ENCODE measurements around the gene CDH2. TPM values are rescaled to one million over a fixed set of nuclear protein-coding genes. Genes with fewer than 3 reads are reported as not detected.

Gene CDH2
- total and polyA plus RNA-seq, 9 donors = 2.9 to 78.3 (median 11.2) TPM

GRCh38 chr18:28167835-28168349 is 9.0 kb downstream of the CDH2 start:
- H3K4me3 ChIP-seq = no peak overlapping the region
- H3K9me3 ChIP-seq = no peaks in the 10 kb centered on the region
- 43 to 68% (median 66%) methylated on average over 8 of the region's 8 CpGs for WGBS, 3 donors
- H3K4me1 ChIP-seq (ENCODE audit: insufficient read depth) = peaks cover 2% of the 10 kb centered on the region
- intact Hi-C loops (cut with DNase I) = no loop called here
- no peak overlapping the region for H3K27ac ChIP-seq
- no peak for DNase-seq
- no peaks in the 10 kb centered on the region for H3K27me3 ChIP-seq
- H3K36me3 ChIP-seq = no peaks in the 10 kb centered on the region
- TF ChIP-seq, protein P1, sequence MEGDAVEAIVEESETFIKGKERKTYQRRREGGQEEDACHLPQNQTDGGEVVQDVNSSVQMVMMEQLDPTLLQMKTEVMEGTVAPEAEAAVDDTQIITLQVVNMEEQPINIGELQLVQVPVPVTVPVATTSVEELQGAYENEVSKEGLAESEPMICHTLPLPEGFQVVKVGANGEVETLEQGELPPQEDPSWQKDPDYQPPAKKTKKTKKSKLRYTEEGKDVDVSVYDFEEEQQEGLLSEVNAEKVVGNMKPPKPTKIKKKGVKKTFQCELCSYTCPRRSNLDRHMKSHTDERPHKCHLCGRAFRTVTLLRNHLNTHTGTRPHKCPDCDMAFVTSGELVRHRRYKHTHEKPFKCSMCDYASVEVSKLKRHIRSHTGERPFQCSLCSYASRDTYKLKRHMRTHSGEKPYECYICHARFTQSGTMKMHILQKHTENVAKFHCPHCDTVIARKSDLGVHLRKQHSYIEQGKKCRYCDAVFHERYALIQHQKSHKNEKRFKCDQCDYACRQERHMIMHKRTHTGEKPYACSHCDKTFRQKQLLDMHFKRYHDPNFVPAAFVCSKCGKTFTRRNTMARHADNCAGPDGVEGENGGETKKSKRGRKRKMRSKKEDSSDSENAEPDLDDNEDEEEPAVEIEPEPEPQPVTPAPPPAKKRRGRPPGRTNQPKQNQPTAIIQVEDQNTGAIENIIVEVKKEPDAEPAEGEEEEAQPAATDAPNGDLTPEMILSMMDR (IDR thresholded peaks at IDR 0.05) = no peak
- no peak for TF ChIP-seq POLR2A (IDR thresholded peaks at IDR 0.05)
- no peak for TF ChIP-seq EP300 (IDR thresholded peaks at IDR 0.05)

DNA sequence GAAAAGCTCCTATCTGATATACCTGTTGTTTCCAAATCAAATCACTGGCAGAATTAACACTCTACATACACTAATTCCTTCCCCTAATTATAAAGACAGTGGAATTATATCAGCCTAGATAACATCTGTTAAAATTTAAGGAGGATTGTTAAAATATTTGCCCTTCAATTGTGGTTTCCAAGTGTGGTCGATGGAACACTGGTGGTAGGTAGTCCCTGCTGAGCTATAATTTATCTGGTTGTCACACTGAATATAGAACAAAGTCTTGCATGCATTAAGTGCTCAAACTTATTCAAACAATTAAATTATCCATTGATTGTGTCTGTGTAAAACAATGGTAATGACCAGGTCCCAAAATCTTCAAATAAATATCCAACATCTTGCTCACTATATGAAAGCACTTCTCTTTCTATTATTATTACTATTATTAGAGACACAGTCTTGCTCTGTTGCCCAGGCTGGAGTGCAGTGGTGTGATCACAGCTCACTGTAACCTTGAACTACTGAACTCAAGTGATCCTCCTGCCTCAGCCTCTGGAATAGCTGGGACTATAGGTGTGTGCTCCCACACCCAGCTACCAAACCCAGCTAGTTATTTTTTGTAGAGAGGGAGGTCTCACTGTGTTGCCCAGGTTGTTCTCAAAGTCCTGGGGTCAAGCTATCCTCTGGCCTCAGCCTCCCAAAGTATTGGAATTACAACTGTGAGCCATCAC is 12.0 kb downstream of the CDH2 start:
- Histone ChIP-seq H3K27ac (no peak overlapping the region), H3K4me3 (no peak overlapping the region), H3K27me3 (no peaks in the 10 kb centered on the region), H3K36me3 (no peaks in the 10 kb centered on the region), H3K9me3 (no peaks in the 10 kb centered on the region), H3K4me1 (ENCODE audit: insufficient read depth) (peaks cover 2% of the 10 kb centered on the region)
- DNase-seq = no peak
- TF ChIP-seq EP300 (IDR thresholded peaks at IDR 0.05) (no peak), POLR2A (IDR thresholded peaks at IDR 0.05) (no peak)
- TF ChIP-seq, protein P1 (IDR thresholded peaks at IDR 0.05) = no peak
- intact Hi-C loops (cut with DNase I) = no loop called here
- 36 to 44% (median 42%) methylated on average over 1 of the region's 1 CpG for WGBS, 3 donors

- Histone ChIP-seq H3K27ac (no peak overlapping the region), H3K36me3 (no peaks in the 10 kb centered on the region), H3K27me3 (no peaks in the 10 kb centered on the region), H3K4me1 (ENCODE audit: insufficient read depth) (peaks cover 3% of the 10 kb centered on the region), H3K9me3 (no peaks in the 10 kb centered on the region), H3K4me3 (no peak overlapping the region)
- DNase-seq = no peak
- 99 to 100% (median 99%) methylated on average over 2 of the region's 2 CpGs for WGBS, 3 donors
- TF ChIP-seq, protein P1 (IDR thresholded peaks at IDR 0.05) = no peak
- no peak for TF ChIP-seq POLR2A (IDR thresholded peaks at IDR 0.05)
- no peak for TF ChIP-seq EP300 (IDR thresholded peaks at IDR 0.05)
- intact Hi-C loops (cut with DNase I) = no loop called here
Measured at GRCh38 chr18:28163201-28163775, 13.6 kb downstream of the CDH2 start.

GRCh38 chr18:28161608-28162599 is 15.0 kb downstream of the CDH2 start:
- DNase-seq = no peak
- Histone ChIP-seq H3K27ac (no peak overlapping the region), H3K27me3 (no peaks in the 10 kb centered on the region), H3K36me3 (no peaks in the 10 kb centered on the region), H3K9me3 (no peaks in the 10 kb centered on the region), H3K4me1 (ENCODE audit: insufficient read depth) (peaks cover 6% of the 10 kb centered on the region), H3K4me3 (no peak overlapping the region)
- intact Hi-C loops (cut with DNase I) = no loop called here
- no peak for TF ChIP-seq EP300 (IDR thresholded peaks at IDR 0.05)
- TF ChIP-seq POLR2A (IDR thresholded peaks at IDR 0.05) = no peak
- TF ChIP-seq, protein P1 (IDR thresholded peaks at IDR 0.05) = no peak
- 85 to 90% (median 89%) methylated on average over 9 of the region's 9 CpGs for WGBS, 3 donors

All from ovary (tissue), 9 donors.